Measurements from ENCODE around the gene AGO1.
"Not testable (repeated sequence)": the region's sequence is repeated elsewhere in the genome, so short reads cannot be mapped to it uniquely, and the experiment has no call there.

AGO1 gene

DNA sequence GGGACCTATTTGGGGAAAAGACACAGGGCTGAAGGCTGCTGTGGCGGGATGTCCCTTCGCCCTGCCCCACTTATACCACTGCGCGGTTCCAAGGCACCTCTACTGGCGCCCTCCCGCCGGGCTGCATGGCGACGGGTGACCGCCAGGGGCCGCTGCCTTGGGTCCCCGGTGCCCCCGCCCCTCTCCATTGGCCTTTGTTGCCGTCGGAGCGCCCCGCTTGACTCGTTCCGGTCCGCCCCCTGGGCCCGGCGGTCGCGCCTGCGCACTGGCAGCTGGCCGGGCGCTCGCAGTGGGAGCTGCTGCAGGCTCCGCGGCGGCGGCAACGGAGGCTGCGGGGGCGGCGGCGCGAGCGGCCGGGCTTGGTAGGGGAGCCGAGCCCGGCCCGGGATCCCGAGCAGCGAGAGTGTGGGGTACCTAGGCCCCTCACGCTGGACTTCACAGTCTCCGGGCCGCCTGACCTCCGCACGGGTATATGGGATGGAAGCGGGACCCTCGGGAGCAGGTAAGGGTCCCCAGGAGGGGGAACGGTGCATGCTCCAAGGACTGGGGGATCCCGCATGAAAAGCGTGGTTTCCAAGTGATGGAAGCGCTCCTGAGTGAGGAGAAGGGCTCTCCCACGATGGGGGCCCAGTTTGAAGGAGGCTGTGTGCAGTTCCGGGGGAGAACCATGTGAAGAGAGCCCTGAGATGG lies at the start of gene AGO1:
Gene AGO1 (plus strand): TSS at position 265 of the 690 bp plus-strand sequence. CDS start 213 bp downstream, at position 478.
- DNase-seq = peak; percentile 90 to 95

DNA sequence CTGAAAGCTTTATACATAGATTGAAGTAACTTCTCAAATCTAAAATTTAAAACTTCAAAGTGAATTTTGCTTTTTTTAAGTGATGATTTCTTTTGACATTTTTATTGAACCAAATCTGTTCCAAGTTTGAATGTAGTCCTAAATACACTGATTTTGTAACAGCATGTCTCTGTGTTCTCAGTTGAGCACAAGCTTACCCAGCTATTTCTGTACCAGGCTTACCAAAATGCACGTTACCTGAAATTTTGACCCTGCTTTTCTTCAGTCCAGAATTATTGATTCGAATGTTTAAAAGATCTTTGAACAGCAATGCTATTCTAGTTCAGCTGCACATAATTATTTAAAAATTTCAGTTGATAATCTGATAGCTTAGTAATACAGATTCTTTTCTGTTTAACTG lies 49.6 kb upstream of the AGO1 start:
- no peak for DNase-seq

DNA sequence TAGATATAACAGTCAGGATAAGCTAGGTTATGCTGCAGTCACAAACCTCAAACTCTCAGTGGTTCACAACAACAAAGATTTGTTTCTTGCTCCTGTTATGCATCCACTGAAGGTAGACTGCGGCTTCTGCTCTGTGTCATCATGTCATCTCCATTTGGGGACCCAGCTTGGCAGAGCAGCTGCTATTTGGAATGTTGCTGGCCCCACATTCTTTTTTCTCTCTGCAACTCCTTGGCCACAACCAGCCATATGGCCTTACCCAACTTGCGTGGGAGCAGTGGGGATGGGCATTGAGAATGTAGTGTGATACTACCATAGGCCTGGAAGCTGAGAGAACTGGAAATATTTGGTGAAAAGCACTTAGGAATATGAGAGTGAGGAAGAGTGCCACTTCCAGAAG lies 48.8 kb upstream of the AGO1 start:
- DNase-seq = no peak

DNA sequence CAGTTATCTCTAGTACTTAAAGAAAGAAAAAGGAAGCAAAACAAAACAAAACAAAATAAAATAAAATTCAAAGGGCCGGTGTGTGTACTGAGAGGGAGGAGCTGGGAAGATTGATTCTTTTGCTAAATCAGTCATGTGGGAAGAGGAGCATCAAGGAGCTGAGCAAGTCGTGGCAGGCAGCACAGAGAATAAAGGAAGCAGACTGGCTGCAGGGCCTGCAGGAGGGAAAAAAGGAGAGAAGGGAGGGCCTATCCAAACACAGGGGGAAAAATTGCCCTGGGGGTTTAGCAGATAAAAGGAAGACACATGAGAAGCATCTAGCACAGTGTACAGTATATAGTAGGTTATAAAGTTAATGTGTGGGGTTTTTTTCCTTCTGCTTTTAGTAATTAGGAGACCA lies 47.6 kb upstream of the AGO1 start:
- no peak for DNase-seq

DNA sequence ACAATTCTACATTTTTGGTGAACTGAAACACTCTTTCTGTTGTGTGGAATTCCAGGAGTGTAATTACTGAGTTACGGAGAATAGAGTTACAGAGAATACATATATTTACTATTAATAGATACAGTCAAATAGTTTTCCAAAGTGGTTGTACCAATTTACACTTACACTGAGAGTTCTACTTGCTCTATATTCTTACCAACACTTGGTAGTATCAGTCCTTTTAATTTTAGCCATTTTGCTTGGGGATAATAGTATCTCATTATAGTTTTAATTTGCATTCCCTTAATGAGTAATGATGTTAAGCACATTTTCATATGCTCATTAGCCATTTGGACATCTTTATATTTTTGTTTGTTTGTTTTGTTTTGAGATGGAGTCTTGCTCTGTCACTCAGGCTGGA lies 46.3 kb upstream of the AGO1 start:
- DNase-seq = no peak

DNA sequence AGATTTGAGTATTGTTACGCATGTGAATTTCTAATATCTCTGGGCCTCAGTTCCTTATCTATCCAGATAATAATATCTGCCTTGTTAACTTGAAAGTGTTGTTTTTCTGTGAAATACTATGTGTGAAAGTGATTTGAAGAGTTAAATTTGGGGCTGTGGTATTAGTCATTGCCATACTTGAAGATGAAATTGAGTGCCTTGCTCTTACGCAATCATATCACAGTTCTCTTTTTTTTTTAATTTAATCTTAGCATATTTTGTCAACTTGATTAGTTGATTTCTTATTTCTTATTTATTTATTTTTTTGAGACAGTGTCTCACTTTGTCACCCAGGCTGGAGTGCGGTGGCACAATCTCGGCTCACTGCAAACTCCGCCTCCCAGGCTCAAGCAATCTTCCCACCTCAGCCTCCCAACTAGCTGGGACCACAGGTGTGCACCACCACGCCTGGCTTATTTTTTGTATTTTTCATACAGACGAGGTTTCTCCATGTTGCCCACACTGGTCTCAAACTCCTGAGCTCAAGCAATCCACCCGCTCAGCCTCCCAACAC lies 44.2 kb upstream of the AGO1 start:
- peak; percentile 50 for DNase-seq

DNA sequence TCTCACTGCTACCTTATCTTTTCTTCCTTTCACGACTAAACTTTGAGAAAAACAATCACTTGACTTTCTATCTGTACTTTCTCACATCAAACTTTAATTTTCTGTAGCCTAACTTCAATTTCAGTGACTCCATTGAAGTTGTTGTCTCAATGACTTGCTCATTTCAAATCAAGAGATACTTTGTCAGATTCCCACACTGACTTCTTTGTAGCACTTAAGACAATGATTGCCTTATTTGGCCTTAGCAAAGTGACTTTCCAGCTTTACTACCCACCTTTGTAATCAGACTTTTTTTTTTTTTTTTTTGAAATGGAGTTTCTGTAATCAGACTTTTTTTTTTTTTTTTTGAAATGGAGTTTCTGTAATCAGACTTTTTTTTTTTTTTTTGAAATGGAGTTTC lies 38.2 kb upstream of the AGO1 start:
- no peak for DNase-seq

DNA sequence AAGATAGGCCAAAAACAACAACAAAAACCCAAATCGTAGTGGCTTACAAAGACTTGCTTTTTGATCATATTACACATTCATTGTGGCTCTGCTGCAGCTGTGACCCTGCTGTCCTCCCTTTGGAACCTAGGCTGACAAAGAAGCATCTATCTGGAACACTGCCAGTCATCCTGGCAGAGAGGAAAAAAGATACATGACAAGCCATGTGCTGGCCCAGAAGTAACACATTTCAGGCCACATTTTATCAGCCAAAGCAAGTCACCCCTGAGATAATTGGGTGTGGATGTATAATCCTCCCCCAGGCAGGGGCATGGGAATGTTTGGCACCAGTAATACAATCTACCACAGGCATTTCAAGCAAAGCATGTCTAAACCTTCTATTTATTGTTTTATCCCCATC lies 37.2 kb upstream of the AGO1 start:
- no peak for DNase-seq

DNA sequence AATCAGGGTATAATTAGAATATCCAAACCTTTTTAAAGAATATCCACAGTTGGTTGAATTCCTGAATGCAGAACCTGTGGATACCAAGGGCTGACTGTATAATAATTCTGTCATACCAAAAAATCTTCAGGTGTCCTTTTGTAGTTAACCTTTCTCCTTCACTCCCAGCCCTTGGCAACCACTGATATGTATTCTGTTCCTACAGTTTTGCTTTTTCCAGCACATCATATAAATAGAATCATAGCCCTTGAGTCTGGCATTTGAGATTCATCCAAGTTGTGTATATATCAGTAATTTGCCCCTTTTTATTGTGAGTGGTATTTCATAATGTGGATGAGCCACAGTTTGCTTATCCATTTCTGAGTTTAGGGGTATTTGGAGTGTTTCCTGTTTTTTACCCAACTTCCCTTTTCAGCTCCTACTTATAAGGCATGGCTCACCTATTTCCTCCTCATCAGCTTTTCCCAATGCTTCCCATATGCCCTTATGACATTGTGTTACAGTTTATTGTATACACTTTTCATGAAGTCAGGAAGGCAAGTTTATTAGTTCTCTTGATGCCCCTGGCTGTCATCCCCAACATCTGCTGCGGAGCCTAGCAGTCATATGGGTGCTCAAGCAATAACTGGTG lies 35.0 kb upstream of the AGO1 start:
- DNase-seq = peak; percentile 53 to 64

DNA sequence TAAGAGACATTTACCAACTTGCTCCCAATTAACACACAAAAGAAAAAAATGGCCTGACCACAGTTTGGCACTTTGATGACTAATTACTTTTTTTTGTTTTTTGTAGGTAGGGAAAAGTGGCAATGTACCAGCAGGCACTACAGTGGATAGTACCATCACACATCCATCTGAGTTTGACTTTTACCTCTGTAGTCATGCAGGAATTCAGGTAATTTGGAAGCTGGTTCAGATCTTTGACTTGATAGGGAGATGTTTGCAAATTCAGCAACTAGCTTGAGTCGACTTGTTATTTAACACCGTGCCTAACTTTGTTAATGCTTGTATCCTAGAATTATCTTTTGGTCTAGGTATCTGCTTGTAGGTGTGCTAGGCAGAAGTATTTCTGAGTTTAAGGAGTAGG lies 33.0 kb upstream of the AGO1 start:
- DNase-seq = no peak

DNA sequence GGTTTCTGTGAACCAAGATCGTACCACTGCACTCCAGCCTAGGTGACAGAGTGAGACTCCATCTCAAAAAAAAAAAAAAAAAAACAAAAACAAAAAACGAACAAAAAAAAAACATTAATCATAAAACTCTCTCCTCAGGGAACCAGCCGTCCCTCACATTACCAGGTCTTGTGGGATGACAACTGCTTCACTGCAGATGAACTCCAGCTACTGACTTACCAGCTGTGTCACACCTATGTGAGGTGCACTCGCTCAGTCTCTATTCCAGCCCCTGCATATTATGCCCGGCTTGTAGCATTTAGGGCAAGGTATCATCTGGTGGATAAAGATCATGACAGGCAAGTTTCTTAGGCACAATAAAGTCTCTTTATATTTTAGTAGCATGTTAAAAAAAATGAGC lies 32.3 kb upstream of the AGO1 start:
- DNase-seq = no peak

DNA sequence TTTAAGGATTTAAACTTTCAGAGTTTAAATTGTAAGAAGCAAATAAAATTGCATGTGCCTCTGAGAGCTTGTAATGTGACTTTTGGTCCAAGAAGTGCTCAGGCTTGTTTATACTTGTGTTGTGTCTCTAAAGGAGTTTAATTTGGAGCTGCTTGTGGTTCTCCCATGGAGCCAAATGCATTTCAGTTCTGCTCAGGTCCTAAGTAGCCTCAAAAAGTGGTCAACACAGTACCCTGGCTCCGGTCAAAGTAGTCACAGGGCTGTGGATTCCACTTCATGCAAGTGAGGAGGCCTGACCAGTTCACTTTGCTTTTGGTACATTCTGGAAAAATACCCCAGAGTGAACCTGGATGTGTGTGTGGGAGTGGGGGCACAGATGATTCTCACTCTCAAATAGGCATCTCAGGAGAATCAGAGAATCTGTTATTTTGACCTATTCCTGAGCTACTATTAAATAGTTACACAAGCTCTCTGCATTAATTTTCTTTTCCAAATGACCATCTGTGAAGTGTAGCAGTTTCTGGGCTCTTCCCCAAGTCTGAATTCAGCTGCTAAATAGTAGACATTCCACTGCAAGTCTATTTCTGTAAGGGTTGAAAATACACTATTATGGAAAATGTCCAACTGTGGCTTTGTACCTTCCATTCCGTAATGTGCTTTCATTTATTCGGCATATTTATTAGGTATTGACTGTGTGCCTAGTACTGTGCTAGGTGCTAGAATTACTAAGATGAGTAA lies 31.7 kb upstream of the AGO1 start:
- no peak for DNase-seq

DNA sequence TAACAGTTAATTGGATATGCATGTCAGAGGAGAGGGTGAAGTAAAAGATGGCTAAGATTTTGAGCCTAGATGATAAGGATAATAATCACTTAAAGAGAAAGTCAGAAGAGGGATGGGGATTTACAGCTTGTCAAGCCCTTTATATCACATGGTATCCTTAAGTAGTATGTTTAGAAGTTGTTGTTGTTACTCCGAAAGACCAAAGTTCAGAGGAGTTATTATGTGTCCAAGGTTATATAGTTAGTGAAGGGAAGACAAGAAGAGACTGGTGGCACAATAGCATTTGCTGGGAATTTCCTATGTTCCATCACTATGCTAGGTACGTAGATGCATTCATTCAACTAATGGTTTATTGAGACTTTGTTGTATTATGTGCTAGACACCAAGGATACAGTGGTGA lies 30.8 kb upstream of the AGO1 start:
- no peak for DNase-seq

DNA sequence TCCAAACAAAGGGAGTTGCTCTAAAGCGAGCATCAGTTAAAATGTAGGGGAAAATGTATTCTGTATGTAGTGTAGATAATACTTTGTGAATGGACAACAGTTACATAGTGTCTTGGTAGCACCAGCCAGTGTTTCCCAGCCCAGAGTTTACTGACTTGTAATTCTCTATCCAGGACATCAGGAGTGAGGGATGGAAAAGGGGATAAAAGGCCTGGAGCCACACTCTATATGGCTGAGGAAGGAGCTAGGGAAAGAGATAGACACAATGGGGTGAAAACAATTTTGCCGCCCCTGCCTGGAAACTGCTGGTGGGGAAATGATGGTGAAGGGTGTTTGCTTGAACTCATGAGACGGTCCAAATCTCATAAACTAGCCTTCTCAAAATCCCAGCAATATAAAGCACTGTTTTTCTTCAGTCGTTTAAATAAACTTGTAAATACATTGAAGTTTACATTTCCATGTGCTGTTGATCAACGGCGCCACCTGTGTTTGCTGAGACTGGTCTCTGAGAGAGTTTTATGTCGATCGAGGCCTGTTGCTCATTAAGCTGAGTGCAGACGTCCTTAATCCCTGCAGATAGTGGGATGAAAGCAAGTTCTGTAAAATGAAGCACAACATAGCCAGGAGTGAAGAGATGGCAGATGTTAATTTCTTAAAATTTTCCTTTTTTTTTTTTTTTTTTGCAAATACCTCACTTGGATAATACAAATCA lies 27.9 kb upstream of the AGO1 start:
- no peak for DNase-seq

DNA sequence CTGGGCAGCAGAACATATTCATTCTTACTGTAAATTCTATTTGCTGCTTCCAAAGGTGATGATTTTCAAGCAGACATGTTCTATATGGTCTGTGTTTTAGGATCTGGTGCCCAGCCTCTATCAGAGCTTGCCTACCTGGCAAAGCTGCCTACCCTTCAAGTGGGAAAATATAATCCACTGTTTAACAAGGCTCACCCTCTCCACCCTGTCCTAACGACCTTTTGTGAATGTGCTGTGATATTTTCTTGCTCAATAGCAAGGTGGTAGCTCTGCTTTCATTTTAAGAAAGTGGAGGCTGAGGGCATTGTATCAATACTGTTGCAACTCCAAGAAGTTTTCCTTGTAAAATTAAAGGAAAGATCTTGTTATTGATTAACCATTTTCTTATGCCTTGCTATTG lies 26.0 kb upstream of the AGO1 start:
- DNase-seq = no peak

DNA sequence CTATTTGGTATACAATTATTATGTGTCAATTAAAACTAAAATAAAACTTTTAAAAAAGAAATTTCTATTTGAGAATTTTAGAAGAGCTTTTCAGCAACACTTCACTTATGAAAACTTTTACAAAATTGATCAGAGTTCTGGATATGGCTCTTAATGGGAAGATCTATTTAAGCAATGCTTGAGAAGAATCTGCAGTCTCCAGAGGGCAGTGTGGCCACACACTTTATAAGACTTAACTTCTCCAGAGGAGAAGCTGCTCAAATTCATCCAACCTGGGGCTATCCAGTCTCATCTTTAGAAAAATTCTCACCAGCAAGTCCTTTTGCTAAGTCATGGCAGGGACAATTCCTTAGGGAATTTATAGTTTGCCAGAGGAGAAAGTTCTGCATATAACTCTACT lies 25.2 kb upstream of the AGO1 start:
- peak; percentile 34 to 62 for DNase-seq

DNA sequence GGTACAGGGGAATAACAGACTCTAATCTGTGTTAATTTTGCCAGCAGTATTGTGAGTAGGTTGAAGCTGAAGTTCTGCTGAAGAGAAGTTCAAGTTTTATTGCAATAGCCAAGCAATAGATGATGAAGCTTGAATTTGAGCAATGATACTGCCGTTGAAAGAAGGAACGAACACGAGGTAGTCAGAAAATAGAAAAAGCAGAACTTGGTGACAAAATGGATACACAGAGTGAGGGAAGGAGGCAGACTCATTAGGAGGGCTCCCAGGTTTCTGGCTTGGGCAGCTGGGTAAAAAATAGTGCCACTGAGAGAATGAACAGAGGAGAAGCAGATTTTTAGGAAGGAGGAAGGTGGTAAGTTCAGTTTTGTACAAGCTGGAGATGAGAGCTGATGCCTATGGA lies 22.3 kb upstream of the AGO1 start:
- DNase-seq = peak; percentile 70 to 74

DNA sequence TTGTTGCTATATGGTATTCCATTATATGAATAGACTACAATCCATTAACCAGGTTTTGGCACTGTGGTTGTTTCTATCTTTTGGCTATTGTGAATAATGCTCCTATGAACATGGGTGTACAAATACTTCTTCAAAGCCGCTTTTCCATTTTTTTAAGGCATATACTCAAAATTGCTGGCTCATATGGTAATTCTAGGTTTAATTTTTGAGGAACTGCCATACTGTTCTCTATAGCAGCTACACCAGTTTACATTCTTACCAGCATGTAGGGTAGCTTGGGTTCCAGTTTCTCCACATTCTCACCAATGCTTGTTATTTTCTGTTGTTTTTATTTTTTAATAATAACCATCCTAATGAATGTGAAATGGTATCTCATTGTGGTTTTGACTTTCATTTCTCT lies 19.9 kb upstream of the AGO1 start:
- DNase-seq = no peak

DNA sequence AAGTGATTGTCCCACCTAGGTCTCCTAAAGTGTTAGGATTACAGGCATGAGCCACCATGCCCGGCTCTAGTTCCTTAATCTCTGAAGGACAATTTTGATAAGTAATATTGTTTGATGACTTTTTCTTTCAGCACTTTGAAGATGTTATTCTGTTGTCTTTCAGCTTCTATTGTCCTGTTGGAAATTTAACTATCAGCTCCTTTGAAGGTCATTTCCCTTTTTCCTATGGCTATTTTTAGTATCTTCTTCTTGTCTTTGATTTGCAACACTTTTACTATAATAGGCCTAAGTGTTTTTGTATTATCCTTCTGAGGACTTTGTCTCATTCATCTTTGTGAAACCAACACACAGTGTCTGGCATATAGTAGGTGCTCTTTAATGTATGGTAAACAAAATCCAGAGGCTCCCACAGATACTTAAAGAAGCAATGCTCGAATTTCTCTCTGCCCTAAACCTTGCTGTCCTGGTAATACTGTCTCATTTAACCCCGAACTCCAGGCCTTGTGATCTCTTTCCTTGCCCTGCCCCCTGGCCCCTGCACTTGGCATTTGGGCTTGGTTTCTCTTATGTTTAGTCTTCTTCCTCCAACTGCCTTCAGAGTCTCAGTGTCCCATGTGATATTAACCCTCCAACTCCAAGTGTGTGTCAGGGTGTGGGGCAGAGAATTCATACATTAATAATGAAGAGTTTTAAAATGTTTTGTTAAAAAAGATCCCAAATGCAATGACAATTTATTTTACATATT lies 19.0 kb upstream of the AGO1 start:
- DNase-seq = peak in 1 of 2 donors; percentile 27

DNA sequence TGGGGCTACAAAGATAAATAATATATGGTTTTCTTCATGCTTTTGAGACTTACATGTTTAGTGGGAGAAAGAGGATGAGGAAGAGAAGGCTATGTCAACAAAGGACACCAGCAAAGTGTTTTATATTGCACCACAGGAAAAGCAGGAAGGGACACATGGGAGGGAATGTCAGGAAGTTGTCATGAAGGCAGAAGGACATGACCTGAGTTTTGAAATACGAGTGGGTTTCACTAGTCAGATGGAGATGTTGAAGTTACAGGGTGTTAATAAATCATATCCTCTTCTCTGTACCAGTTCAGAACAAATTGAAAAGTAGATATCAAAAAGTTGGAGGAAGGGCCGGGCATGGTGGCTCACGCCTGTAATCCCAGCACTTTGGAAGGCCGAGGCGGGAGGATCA lies 18.2 kb upstream of the AGO1 start:
- peak; percentile 70 to 88 for DNase-seq

DNA sequence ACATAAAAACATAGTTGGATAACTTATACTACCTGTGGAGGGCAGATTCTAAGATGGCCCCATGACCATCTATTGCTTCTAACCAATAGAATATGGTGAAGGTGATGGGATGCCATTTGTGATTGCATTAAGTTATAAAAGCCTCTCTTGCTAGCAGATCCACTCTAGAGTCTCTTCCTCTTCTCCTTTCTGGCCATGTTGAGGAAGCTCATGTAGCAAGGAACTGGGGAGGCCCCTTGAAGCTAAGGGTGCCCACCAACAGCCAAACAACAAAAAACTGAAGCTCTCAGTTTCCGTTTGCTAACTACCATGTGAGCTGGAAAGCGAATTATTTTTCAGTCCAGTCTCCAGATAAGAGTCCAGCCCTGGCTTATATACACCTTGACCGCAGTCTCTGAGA lies 16.0 kb upstream of the AGO1 start:
- DNase-seq = peak; percentile 66 to 72

DNA sequence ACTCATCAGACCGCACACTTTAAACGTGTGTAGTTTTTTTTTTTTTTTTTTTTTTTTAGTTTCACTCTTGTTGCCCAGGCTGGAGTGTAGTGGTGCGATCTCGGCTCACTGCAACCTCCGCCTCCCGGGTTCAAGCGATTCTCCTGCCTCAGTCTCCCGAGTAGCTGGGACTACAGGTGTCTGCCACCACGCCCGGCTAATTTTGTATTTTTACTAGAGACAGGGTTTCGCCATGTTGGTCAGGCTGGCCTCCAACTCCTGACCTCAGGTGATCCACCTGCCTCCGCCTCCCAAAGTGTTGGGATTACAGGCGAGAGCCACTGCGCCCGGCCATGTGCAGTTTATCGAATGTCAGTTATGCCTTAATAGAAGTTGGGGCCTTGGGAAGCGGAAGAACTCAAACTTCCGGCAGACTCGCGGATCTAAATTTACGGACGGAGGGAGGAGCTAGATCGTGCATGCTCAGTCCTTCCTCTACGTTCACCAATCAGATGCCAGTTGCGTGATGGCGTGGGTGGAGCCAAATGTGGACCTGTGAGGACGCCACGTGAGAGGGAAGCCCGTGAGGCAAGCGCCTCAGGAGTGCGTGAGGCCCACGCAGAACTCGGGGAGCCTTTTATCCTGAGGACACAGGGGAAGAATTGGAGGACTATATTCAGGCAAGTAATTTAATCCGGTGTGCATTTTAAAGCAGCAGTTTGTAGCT lies 13.6 kb upstream of the AGO1 start:
- not testable (repeated sequence) for DNase-seq
